Temporal lobe (tissue), 2 donors: ENCODE results near the gene SLC44A4. TPM values are rescaled to one million over a fixed set of nuclear protein-coding genes. Genes with fewer than 3 reads are reported as not detected.

ENCODE experiments used
- small RNA-seq: library from RNA; depleted of rRNA; stranded (forward); fragments of <200 nt; gene quantifications from one replicate; pipeline ENCODE3, GENCODE V24; 2014; ENCODE audit warnings: low replicate concordance
- total RNA-seq: library from RNA; depleted of rRNA; stranded (reverse); fragments of >200 nt; gene quantifications from one replicate; pipeline ENCODE4 v1.2.3, GENCODE V29; 2014

The SLC44A4 gene
- total RNA-seq, 1 donor from 2014 or later = not detected

Small RNA genes within 50 kb of the gene (small RNA-seq; reads per million reads assigned to genes)
- 100 reads per million, percentile 97 among the genes with 10 or more reads in this experiment for gene SNORD48
- not detected for gene SNORD52

Other genes starting within 250 kb of the SLC44A4 start
- gene BAG6, start 226.3 kb downstream of the SLC44A4 start, total RNA-seq = 136 TPM
- 0.98 TPM for gene APOM, start 223.1 kb downstream of the SLC44A4 start, total RNA-seq
- 11.6 TPM for gene C6orf47, start 218.2 kb downstream of the SLC44A4 start, total RNA-seq
- gene GPANK1, start 214.0 kb downstream of the SLC44A4 start, total RNA-seq = 8.9 TPM
- gene CSNK2B, start 212.9 kb downstream of the SLC44A4 start, total RNA-seq = 55.8 TPM
- gene LY6G5B, start 209.0 kb downstream of the SLC44A4 start, total RNA-seq = 3.4 TPM
- gene LY6G5C, start 197.9 kb downstream of the SLC44A4 start, total RNA-seq = 1.2 TPM
- gene ABHD16A, start 175.7 kb downstream of the SLC44A4 start, total RNA-seq = 40.3 TPM
- gene LY6G6F, start 172.1 kb downstream of the SLC44A4 start, total RNA-seq = not detected
- 0.74 TPM for gene LY6G6D, start 163.6 kb downstream of the SLC44A4 start, total RNA-seq
- gene LY6G6C, start 157.3 kb downstream of the SLC44A4 start, total RNA-seq = 0.25 TPM
- not detected for gene MPIG6B, start 155.6 kb downstream of the SLC44A4 start, total RNA-seq
- 108 TPM for gene DDAH2, start 149.7 kb downstream of the SLC44A4 start, total RNA-seq
- gene CLIC1, start 142.5 kb downstream of the SLC44A4 start, total RNA-seq = 16.5 TPM
- gene MSH5, start 139.0 kb downstream of the SLC44A4 start, total RNA-seq = 2.5 TPM
- 0.74 TPM for gene SAPCD1, start 116.3 kb downstream of the SLC44A4 start, total RNA-seq
- 0.98 TPM for gene VWA7, start 101.7 kb downstream of the SLC44A4 start, total RNA-seq
- gene VARS1, start 83.2 kb downstream of the SLC44A4 start, total RNA-seq = 41.1 TPM
- 10.3 TPM for gene LSM2, start 72.0 kb downstream of the SLC44A4 start, total RNA-seq
- gene HSPA1L, start 63.7 kb downstream of the SLC44A4 start, total RNA-seq = 3.7 TPM
- 351 TPM for gene HSPA1A, start 63.5 kb downstream of the SLC44A4 start, total RNA-seq
- 543 TPM for gene HSPA1B, start 51.3 kb downstream of the SLC44A4 start, total RNA-seq
- 14.0 TPM for gene NEU1, start 16.2 kb downstream of the SLC44A4 start, total RNA-seq
- gene EHMT2, start 18.7 kb upstream of the SLC44A4 start, total RNA-seq = 65.6 TPM
- 21.9 TPM for gene ZBTB12, start 23.1 kb upstream of the SLC44A4 start, total RNA-seq
- 1.7 TPM for gene C2, start 48.7 kb upstream of the SLC44A4 start, total RNA-seq
- gene CFB, start 67.1 kb upstream of the SLC44A4 start, total RNA-seq = 0.49 TPM
- gene NELFE, start 80.0 kb upstream of the SLC44A4 start, total RNA-seq = 34.7 TPM
- 18.7 TPM for gene SKIC2, start 80.2 kb upstream of the SLC44A4 start, total RNA-seq
- 7.1 TPM for gene DXO, start 93.1 kb upstream of the SLC44A4 start, total RNA-seq
- 14.5 TPM for gene C4A, start 103.1 kb upstream of the SLC44A4 start, total RNA-seq
- gene C4B, start 135.8 kb upstream of the SLC44A4 start, total RNA-seq = 14.5 TPM
- 0.25 TPM for gene CYP21A2, start 159.4 kb upstream of the SLC44A4 start, total RNA-seq
- gene TNXB, start 230.3 kb upstream of the SLC44A4 start, total RNA-seq = 10.1 TPM
- gene ATF6B, start 249.2 kb upstream of the SLC44A4 start, total RNA-seq = 16.7 TPM